SJSA1 (cell line): ENCODE measurements around the gene SPPL3. TPM values are rescaled to one million over a fixed set of nuclear protein-coding genes. Genes with fewer than 3 reads are reported as not detected.
"Not testable (repeated sequence)": the region's sequence is repeated elsewhere in the genome, so short reads cannot be mapped to it uniquely, and the experiment has no call there.

ENCODE experiments used
- DNase-seq, 2 experiments: peaks; one replicate each; pipeline ENCODE4 v3.0.0-alpha.2; 2015 to 2020; ENCODE audit warnings: low spot score in 2 of 2, low read depth in 1 of 2
- H3K27ac ChIP-seq: fragments of 250-450 bp; sonication (Bioruptor Pico); 2 replicates; pipeline ENCODE4 v1.5.1; 2020; ENCODE audit warnings: mild to moderate bottlenecking, moderate library complexity
- H3K27me3 ChIP-seq: fragments of 250-450 bp; sonication (Bioruptor Pico); replicated peaks from 2 replicates; pipeline ENCODE4 v1.5.1; 2020; ENCODE audit warnings: mild to moderate bottlenecking, moderate library complexity
- H3K36me3 ChIP-seq: fragments of 250-450 bp; sonication (Bioruptor Pico); 2 replicates; pipeline ENCODE4 v1.5.1; 2020; ENCODE audit warnings: mild to moderate bottlenecking
- H3K4me1 ChIP-seq: fragments of 250-450 bp; sonication (Bioruptor Pico); replicated peaks from 2 replicates; pipeline ENCODE4 v1.6.1; 2021; ENCODE audit warnings: mild to moderate bottlenecking
- H3K4me3 ChIP-seq: fragments of 250-450 bp; sonication (Bioruptor Pico); 2 replicates; pipeline ENCODE4 v1.5.1; 2020; ENCODE audit warnings: mild to moderate bottlenecking
- H3K9me3 ChIP-seq: fragments of 250-450 bp; sonication (Bioruptor Pico); replicated peaks from 2 replicates; pipeline ENCODE4 v1.5.1; 2020; ENCODE audit warnings: mild to moderate bottlenecking
- total RNA-seq: library from RNA; depleted of rRNA; stranded (reverse); fragments of >200 nt; shearing (Covaris generic); gene quantifications from 2 replicates; pipeline ENCODE4 v1.2.3, GENCODE V29; 2014

Gene SPPL3
- total RNA-seq, 1 experiment from 2014 or later = 3.8 TPM

DNA sequence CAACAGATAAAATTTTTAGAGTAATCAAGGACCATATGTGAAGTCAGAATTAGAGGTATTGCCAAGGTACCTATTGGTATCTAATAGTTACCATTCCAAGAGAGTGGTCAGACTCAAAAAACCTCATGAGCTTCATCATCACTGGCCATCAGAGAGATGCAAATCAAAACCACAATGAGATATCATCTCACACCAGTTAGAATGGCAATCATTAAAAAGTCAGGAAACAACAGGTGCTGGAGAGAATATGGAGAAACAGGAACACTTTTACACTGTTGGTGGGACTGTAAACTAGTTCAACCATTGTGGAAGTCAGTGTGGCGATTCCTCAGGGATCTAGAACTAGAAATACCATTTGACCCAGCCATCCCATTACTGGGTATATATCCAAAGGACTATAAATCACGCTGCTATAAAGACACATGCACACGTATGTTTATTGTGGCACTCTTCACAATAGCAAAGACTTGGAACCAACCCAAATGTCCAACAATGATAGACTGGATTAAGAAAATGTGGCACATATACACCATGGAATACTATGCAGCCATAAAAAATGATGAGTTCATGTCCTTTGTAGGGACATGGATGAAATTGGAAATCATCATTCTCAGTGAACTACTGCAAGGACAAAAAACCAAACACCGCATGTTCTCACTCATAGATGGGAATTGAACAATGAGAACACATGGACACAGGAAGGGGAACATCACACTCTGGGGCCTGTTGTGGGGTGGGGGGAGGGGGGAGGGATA lies 65.4 kb downstream of the SPPL3 start:
- H3K9me3 ChIP-seq, H3K4me3 ChIP-seq, H3K4me1 ChIP-seq, H3K27ac ChIP-seq, H3K27me3 ChIP-seq, DNase-seq, H3K36me3 ChIP-seq: not testable (repeated sequence)

GRCh38 chr12:120836114-120836684 lies 68.0 kb downstream of the SPPL3 start:
- DNase-seq = no peak
- Histone ChIP-seq H3K4me3 (no peak overlapping the region), H3K27me3 (no peaks in the 10 kb centered on the region), H3K36me3 (no peaks in the 10 kb centered on the region), H3K4me1 (no peaks in the 10 kb centered on the region), H3K27ac (no peak overlapping the region), H3K9me3 (no peaks in the 10 kb centered on the region)

- H3K4me3 ChIP-seq = no peak overlapping the region
- no peak for DNase-seq
- H3K27me3 ChIP-seq = no peaks in the 10 kb centered on the region
Observed at GRCh38 chr12:120835657-120836056, 68.5 kb downstream of the SPPL3 start.

GRCh38 chr12:120835304-120835612 lies 68.9 kb downstream of the SPPL3 start:
- H3K4me1 ChIP-seq = no peaks in the 10 kb centered on the region; the same call in 1 of the 2 replicates
- H3K4me3 ChIP-seq = no peak overlapping the region
- DNase-seq = no peak
- no peak overlapping the region for H3K27ac ChIP-seq
- H3K36me3 ChIP-seq = no peaks in the 10 kb centered on the region
- H3K9me3 ChIP-seq = no peaks in the 10 kb centered on the region
- no peaks in the 10 kb centered on the region for H3K27me3 ChIP-seq

More at GRCh38 chr12:120835657-120836056, 68.5 kb downstream of the SPPL3 start:
- H3K36me3 ChIP-seq = no peaks in the 10 kb centered on the region
- no peaks in the 10 kb centered on the region; the same call in 1 of the 2 replicates for H3K4me1 ChIP-seq
- no peaks in the 10 kb centered on the region for H3K9me3 ChIP-seq
- no peak overlapping the region for H3K27ac ChIP-seq

DNA sequence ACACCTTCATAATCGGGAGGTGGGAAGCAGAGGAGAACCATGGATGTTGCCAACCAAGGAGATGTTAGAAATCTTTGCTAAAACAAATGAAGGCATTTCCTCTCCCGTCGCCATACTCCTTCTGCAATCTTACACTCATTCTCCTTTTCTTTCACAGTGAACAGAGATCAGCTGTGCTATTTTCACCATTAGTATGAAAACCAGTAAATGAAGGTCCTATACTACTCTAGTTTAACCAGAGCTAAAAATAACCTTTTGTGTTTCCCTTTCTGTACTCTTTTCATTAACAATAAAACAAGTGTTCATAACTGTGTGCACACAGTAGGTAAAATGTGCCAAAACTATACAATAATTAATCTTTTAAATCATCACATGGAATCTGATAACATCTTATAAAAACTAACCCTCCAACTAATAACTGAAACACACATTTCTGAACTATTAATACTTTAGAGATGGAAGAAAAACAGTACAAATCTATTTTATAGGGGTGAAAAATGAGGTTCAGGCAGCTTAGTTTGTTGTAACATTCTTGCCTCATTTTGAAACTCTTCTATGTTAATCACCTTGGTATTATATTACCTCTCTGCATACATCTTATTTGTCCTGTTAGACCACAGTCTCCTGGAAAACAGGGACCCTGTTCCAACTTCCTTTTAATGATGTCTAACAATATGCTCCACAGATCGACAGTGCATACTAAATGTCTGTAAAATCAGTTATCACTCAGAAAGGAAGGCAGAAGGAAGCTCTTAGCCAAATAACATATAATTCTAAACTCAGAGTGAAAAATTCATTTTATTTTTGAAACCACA lies 69.5 kb downstream of the SPPL3 start:
- H3K27ac ChIP-seq = no peak overlapping the region
- no peaks in the 10 kb centered on the region; the same call in 1 of the 2 replicates for H3K4me1 ChIP-seq
- no peaks in the 10 kb centered on the region for H3K36me3 ChIP-seq
- no peaks in the 10 kb centered on the region for H3K27me3 ChIP-seq
- H3K4me3 ChIP-seq = no peak overlapping the region
- no peak for DNase-seq
- no peaks in the 10 kb centered on the region for H3K9me3 ChIP-seq

- no peaks in the 10 kb centered on the region for H3K9me3 ChIP-seq
- H3K27ac ChIP-seq = no peak overlapping the region
- no peaks in the 10 kb centered on the region for H3K36me3 ChIP-seq
- no peaks in the 10 kb centered on the region; the same call in 1 of the 2 replicates for H3K4me1 ChIP-seq
- no peak overlapping the region for H3K4me3 ChIP-seq
- DNase-seq = no peak
- H3K27me3 ChIP-seq = no peaks in the 10 kb centered on the region
Observed at GRCh38 chr12:120833849-120834248, 70.3 kb downstream of the SPPL3 start.

- H3K27ac ChIP-seq = no peak overlapping the region
- H3K9me3 ChIP-seq = no peaks in the 10 kb centered on the region
- H3K4me1 ChIP-seq = no peaks in the 10 kb centered on the region; the same call in 1 of the 2 replicates
- no peak for DNase-seq
- no peaks in the 10 kb centered on the region for H3K36me3 ChIP-seq
- H3K4me3 ChIP-seq = no peak overlapping the region
- no peaks in the 10 kb centered on the region for H3K27me3 ChIP-seq
Observed at GRCh38 chr12:120832737-120833136, 71.4 kb downstream of the SPPL3 start.

DNA sequence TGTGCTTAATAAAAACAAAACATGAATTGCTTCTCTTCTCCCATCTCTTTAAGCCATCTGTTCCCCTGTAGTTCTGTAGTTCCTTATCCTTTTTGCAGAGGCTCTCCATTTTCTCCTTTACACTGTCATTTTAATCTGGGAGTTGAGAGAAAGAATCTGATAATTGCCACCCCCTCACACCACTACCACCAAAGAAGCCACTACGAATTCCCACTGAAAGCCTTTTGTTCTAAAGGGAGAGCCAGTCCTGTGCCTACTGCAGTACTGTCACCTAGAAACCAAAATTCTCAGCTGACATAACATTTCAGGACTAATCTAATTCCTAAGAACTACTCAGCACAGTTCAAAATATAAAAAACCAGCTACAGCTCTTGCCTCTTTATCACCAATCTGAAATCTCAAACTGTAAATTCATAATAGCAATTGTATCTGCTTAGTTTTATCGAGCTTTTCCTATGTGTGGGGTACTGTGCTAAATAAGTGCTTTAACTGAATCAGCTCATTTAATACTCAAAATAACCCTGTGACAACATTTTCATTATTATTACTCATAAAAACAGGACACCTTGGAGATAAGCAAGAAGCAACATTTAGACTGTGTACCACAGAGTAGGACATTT lies 72.4 kb downstream of the SPPL3 start:
- H3K36me3 ChIP-seq = no peaks in the 10 kb centered on the region
- H3K27ac ChIP-seq = no peak overlapping the region
- no peaks in the 10 kb centered on the region for H3K9me3 ChIP-seq
- H3K4me1 ChIP-seq = no peaks in the 10 kb centered on the region; the same call in 1 of the 2 replicates
- no peaks in the 10 kb centered on the region for H3K27me3 ChIP-seq
- DNase-seq = no peak
- no peak overlapping the region for H3K4me3 ChIP-seq

DNA sequence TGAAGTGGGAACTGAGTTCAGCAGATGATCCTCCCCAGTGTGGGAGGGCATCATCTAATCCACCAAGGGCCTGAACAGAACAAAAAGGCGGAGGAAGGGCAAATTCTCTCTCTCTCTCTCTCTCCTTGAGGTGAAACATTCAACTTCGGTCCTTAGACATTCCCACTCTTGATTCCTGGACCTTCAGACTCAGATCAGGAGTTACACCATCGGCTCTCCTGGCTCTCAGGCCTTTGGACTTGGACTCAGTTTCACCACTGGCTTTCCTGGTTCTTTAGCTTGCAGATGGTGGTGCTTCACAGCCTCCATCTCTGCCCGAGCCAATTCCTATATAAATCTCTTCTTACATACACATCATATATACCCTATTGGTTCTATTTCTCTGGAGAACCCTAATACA lies 73.2 kb downstream of the SPPL3 start:
- Histone ChIP-seq H3K4me1 (no peaks in the 10 kb centered on the region; the same call in 1 of the 2 replicates), H3K9me3 (no peaks in the 10 kb centered on the region), H3K27me3 (no peaks in the 10 kb centered on the region), H3K4me3 (no peak overlapping the region), H3K36me3 (no peaks in the 10 kb centered on the region), H3K27ac (no peak overlapping the region)
- DNase-seq = no peak

- Histone ChIP-seq H3K9me3 (no peaks in the 10 kb centered on the region), H3K4me1 (no peaks in the 10 kb centered on the region; the same call in 1 of the 2 replicates), H3K4me3 (no peak overlapping the region), H3K27me3 (no peaks in the 10 kb centered on the region), H3K36me3 (no peaks in the 10 kb centered on the region), H3K27ac (no peak overlapping the region)
- no peak for DNase-seq
Observed at GRCh38 chr12:120830052-120830940, 73.9 kb downstream of the SPPL3 start.

DNA sequence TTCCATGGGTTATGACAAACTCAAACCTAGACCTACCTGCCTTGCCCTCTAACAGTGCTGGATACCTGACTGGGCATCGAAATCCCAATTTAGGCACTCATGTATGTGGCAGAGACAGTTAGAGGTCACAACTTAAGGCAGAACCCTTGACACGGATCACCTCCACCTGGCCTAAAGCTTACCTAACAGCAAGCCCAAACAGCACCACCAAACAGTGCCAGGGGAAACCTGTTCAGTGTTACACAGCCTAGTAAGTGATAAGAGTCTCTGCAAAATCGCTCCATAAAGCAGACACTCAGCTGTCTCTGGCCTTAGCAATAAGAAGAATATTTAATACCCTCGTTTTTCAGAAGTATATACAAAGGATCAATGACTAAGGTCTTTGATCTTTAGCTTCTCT lies 77.8 kb downstream of the SPPL3 start:
- no peaks in the 10 kb centered on the region; the same call in 1 of the 2 replicates for H3K4me1 ChIP-seq
- H3K4me3 ChIP-seq = no peak overlapping the region
- H3K27me3 ChIP-seq = no peaks in the 10 kb centered on the region
- no peak overlapping the region for H3K27ac ChIP-seq
- no peaks in the 10 kb centered on the region for H3K9me3 ChIP-seq
- H3K36me3 ChIP-seq = no peaks in the 10 kb centered on the region
- DNase-seq = no peak

DNA sequence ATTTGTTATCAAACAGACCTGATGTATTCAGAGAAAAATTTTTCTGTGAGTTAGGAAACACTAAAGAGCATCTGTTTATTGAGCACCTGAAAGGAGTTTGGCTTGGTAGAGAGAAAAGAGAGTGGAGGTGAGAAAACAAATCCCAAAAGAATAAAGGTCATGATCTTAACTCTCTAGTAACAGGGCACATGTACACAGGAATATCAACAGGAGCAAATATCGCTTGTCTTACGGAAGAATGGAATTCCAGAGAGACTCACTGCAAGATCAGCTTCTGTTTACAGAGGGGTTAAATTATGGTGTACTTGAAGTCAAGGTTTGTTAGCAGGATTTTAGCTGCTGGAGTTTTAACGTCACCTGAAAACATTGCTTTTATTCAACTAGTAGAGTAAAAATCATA lies 78.8 kb downstream of the SPPL3 start:
- Histone ChIP-seq H3K4me1 (no peaks in the 10 kb centered on the region), H3K27ac (no peak overlapping the region), H3K9me3 (no peaks in the 10 kb centered on the region), H3K36me3 (no peaks in the 10 kb centered on the region), H3K27me3 (no peaks in the 10 kb centered on the region), H3K4me3 (no peak overlapping the region)
- no peak for DNase-seq
